K562 (cell line): ENCODE results near the gene GPNMB. TPM values are rescaled to one million over a fixed set of nuclear protein-coding genes. Genes with fewer than 3 reads are reported as not detected.

ENCODE experiments used
- ATF1 ChIP-seq, 2 experiments: fragments of 450-650 bp in 1 of 2; IDR thresholded peaks; 2 replicates each; pipeline ENCODE4 v1.6.1; 2016; ENCODE audit warnings: missing compliant biosample characterization in 1 of 2, missing genetic modification characterization in 1 of 2
- BRF1 ChIP-seq: IDR thresholded peaks from 3 replicates; pipeline ENCODE4 v1.6.1; 2011; ENCODE audit warnings: borderline replicate concordance, mild to moderate bottlenecking; ENCODE audit not compliant: insufficient read length; ENCODE audit errors: extremely low read depth
- CHD7 ChIP-seq: fragments of 200-600 bp; sonication (generic); IDR thresholded peaks from one replicate; pipeline ENCODE4 v1.6.1; 2012; ENCODE audit warnings: mild to moderate bottlenecking, low read depth, low read length, inconsistent platforms
- CTBP1 ChIP-seq: fragments of 450-650 bp; IDR thresholded peaks from 2 replicates; pipeline ENCODE4 v1.6.1; 2016; ENCODE audit warnings: borderline replicate concordance
- TRIM25 ChIP-seq: fragments of 450-650 bp; IDR thresholded peaks from 2 replicates; pipeline ENCODE4 v1.7.0; 2016; ENCODE audit warnings: borderline replicate concordance
- ZMIZ1 ChIP-seq, 2 experiments: fragments of 150-350 bp in 1 of 2; IDR thresholded peaks; 2 replicates each; pipeline ENCODE4 v1.6.1; 2012 to 2016; ENCODE audit warnings: low read depth in 2 of 2, low read length in 2 of 2, mild to moderate bottlenecking in 1 of 2, moderate library complexity in 1 of 2
- polyA plus RNA-seq, 8 experiments: library from polyadenylated mRNA; depleted of rRNA in 4 of 8; stranded (reverse) in 5 of 8; unstranded in 3 of 8; fragments of >200 nt; fragmentation: Nextera tagmentation in 2 of 8; fragmentation: Illumina TruSeq in 1 of 8; extraction: Ambion mirVana in 2 of 8; extraction: Trizol in 1 of 8; gene quantifications; 2 replicates each; pipeline versions ENCODE4 v1.2.1 to v1.2.3, GENCODE V29; 2011 to 2014; ENCODE audit warnings: inconsistent platforms in 1 of 8, missing spikeins in 1 of 8
- total RNA-seq, 7 experiments: library from RNA; depleted of rRNA in 6 of 7; stranded (reverse); fragments of >200 nt in 6 of 7; fragmentation: Illumina TruSeq in 2 of 7; extraction: Trizol in 2 of 7; gene quantifications; 2 replicates each; pipeline versions ENCODE4 v1.2.1 to v1.2.3, GENCODE V29; 2011 to 2021; ENCODE audit warnings: low replicate concordance in 1 of 7

The GPNMB gene
- total and polyA plus RNA-seq, 9 of the 15 experiments (the other 6 are each of a cell fraction or from before 2014, with no cell fraction given), result 0.15 to 0.72 (median 0.33) TPM

- TF ChIP-seq CHD7, result no peak
- peak; percentile 65 for TF ChIP-seq ATF1 (CRISPR knock-in tag; IDR thresholded peaks at IDR 0.05)
- peak; percentile 96 for TF ChIP-seq ATF1 (tag; IDR thresholded peaks at IDR 0.05)
- TF ChIP-seq ZMIZ1 (IDR thresholded peaks at IDR 0.05; ENCODE audit: low read depth in 2 of 2, low read length in 2 of 2), result no peak; a peak in 1 of 4 replicates
- TF ChIP-seq TRIM25, result no peak
- TF ChIP-seq CTBP1, result peak; percentile 49; the same call in 1 of the 2 replicates
- TF ChIP-seq BRF1, result no peak
Observed at GRCh38 chr7:23298885-23299769, 52.6 kb downstream of the GPNMB start, which contains the start of gene MALSU1 (continued).
